Panc1 (cell line): ENCODE data around the gene PDS5B.

Experiments used
- POLR2AphosphoS5 ChIP-seq: IDR thresholded peaks from 2 replicates; pipeline ENCODE4 v1.6.1; 2012; ENCODE audit warnings: mild to moderate bottlenecking, low read depth, low read length, moderate library complexity
- SIN3A ChIP-seq: IDR thresholded peaks from 2 replicates; pipeline ENCODE4 v1.6.1; 2012; ENCODE audit warnings: low read depth, mild to moderate bottlenecking, low read length, moderate library complexity, borderline replicate concordance; ENCODE audit not compliant: insufficient read depth
- TF ChIP-seq, protein P1 (sequence below): fragments of 450-650 bp; IDR thresholded peaks from 2 replicates; pipeline ENCODE4 v1.5.1; 2017; ENCODE audit warnings: mild to moderate bottlenecking

GRCh38 chr13:32796754-32797153 is 210.5 kb downstream of the PDS5B start:
- TF ChIP-seq, protein P1, sequence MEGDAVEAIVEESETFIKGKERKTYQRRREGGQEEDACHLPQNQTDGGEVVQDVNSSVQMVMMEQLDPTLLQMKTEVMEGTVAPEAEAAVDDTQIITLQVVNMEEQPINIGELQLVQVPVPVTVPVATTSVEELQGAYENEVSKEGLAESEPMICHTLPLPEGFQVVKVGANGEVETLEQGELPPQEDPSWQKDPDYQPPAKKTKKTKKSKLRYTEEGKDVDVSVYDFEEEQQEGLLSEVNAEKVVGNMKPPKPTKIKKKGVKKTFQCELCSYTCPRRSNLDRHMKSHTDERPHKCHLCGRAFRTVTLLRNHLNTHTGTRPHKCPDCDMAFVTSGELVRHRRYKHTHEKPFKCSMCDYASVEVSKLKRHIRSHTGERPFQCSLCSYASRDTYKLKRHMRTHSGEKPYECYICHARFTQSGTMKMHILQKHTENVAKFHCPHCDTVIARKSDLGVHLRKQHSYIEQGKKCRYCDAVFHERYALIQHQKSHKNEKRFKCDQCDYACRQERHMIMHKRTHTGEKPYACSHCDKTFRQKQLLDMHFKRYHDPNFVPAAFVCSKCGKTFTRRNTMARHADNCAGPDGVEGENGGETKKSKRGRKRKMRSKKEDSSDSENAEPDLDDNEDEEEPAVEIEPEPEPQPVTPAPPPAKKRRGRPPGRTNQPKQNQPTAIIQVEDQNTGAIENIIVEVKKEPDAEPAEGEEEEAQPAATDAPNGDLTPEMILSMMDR = no peak
- TF ChIP-seq SIN3A (no peak), POLR2AphosphoS5 (no peak)
